Measurements from ENCODE around the gene SNRK.

The SNRK gene

DNA sequence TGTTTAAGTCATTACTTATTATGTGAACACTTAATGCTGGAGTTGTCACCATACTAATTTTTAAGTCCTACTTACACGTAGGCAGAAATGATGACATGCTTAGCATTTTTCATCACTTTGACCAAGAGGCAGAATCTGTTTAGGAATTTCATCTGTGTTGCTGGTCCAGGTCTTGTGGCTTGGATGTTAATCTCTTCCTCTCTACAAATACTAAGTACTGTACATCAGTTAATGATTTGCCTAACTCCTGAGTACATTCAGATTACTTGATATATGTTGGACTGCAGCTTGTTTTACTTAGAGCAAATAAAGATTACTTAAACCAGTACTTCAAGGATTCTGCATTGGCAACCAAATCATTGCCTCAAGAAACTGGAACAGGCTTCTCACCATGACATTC is 8.6 kb downstream of the SNRK start:
- no peak overlapping the region for H3K4me3 ChIP-seq (ENCODE audit: low read depth, low read length)
- H3K36me3 ChIP-seq (ENCODE audit: control insufficient read depth in 2 of 2, insufficient read depth in 1 of 2, low read length in 2 of 2), result peaks cover 0 to 8% of the 10 kb centered on the region in 2 experiments; a peak in 1 of 3 replicates
- POLR2A ChIA-PET, result no interaction called here
- no peaks in the 10 kb centered on the region for H3K4me1 ChIP-seq (ENCODE audit: control insufficient read depth, insufficient read depth, low read length)
- no peaks in the 10 kb centered on the region for H3K9me3 ChIP-seq (ENCODE audit: control insufficient read depth, insufficient read depth, low read depth, low read length)
- no peak overlapping the region for H3K27ac ChIP-seq (ENCODE audit: extremely low read depth, low read depth, low read length)
- CTCF ChIA-PET, result interaction anchor here (0.6 kb wide), 1 partner anchor 11 kb away, joined by 3 read pairs; no protein-coding TSS in a partner anchor
- TF ChIP-seq ZNF707 (tag by site-specific recombination; IDR thresholded peaks at IDR 0.05) (no peak), ZNF426 (tag by site-specific recombination; IDR thresholded peaks at IDR 0.05) (no peak), ZNF548 (tag by site-specific recombination; IDR thresholded peaks at IDR 0.05) (no peak), ZNF16 (tag by site-specific recombination; IDR thresholded peaks at IDR 0.05; ENCODE audit: low read depth) (no peak), GFI1B (tag by site-specific recombination; IDR thresholded peaks at IDR 0.05) (no peak)

DNA sequence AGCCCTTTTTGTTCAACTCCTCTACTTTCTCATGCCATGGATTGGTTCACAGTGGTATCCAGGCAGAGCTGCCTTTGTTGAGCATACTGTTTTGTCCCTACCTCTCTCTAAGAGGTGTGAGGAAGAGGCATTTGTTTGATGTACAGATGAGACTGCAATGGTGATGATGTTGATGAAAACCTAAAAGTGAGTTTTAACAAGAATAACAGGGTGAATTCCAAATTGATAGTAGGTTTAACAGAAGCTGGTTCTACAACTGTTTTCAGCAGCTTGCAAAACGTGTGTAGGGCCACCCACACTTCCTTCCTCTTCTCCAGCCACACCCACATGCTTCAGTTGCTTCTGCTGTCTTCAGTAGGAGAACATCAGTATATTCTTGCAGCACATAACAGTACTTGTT is 10.2 kb downstream of the SNRK start:
- no peak overlapping the region for H3K4me3 ChIP-seq (ENCODE audit: low read depth, low read length)
- peaks cover 0 to 4% of the 10 kb centered on the region in 2 experiments; a peak in 1 of 3 replicates for H3K36me3 ChIP-seq (ENCODE audit: control insufficient read depth in 2 of 2, insufficient read depth in 1 of 2, low read length in 2 of 2)
- ChIA-PET CTCF (no interaction called here), POLR2A (no interaction called here)
- H3K27ac ChIP-seq (ENCODE audit: extremely low read depth, low read depth, low read length), result no peak overlapping the region
- H3K9me3 ChIP-seq (ENCODE audit: control insufficient read depth, insufficient read depth, low read depth, low read length), result no peaks in the 10 kb centered on the region
- TF ChIP-seq ZFHX2 (tag by site-specific recombination; conservative IDR thresholded peaks at IDR 0.05), result peak; percentile 58
- no peak for TF ChIP-seq SCRT1 (tag by site-specific recombination; IDR thresholded peaks at IDR 0.05; ENCODE audit: borderline replicate concordance)
- no peak for TF ChIP-seq ZNF544 (tag by site-specific recombination; IDR thresholded peaks at IDR 0.05)
- TF ChIP-seq EGR2 (tag by site-specific recombination; IDR thresholded peaks at IDR 0.05; ENCODE audit: low read depth), result peak; percentile 34; the same call in 1 of the 2 replicates
- no peak for TF ChIP-seq GLI2 (tag by site-specific recombination; IDR thresholded peaks at IDR 0.05; ENCODE audit: borderline replicate concordance, low read depth)
- TF ChIP-seq ZNF155 (tag by site-specific recombination; IDR thresholded peaks at IDR 0.05), result no peak
- TF ChIP-seq ZNF785 (tag by site-specific recombination; IDR thresholded peaks at IDR 0.05), result no peak
- TF ChIP-seq ZNF791 (tag by site-specific recombination; IDR thresholded peaks at IDR 0.05), result no peak
- no peak for TF ChIP-seq ZNF239 (tag by site-specific recombination; IDR thresholded peaks at IDR 0.05)
- TF ChIP-seq, protein P1, sequence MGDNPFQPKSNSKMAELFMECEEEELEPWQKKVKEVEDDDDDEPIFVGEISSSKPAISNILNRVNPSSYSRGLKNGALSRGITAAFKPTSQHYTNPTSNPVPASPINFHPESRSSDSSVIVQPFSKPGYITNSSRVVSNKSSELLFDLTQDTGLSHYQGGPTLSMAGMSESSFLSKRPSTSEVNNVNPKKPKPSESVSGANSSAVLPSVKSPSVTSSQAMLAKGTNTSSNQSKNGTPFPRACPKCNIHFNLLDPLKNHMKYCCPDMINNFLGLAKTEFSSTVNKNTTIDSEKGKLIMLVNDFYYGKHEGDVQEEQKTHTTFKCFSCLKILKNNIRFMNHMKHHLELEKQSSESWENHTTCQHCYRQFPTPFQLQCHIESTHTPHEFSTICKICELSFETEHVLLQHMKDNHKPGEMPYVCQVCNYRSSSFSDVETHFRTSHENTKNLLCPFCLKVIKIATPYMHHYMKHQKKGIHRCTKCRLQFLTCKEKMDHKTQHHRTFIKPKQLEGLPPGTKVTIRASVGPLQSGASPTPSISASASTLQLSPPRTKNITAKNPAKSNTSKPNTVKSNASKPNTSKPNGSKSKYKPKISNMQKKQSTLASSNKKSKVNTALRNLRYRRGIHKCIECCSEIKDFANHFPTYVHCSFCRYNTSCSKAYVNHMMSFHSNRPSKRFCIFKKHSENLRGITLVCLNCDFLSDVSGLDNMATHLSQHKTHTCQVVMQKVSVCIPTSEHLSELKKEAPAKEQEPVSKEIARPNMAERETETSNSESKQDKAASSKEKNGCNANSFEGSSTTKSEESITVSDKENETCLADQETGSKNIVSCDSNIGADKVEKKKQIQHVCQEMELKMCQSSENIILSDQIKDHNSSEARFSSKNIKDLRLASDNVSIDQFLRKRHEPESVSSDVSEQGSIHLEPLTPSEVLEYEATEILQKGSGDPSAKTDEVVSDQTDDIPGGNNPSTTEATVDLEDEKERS (tag by site-specific recombination; IDR thresholded peaks at IDR 0.05), result no peak
- TF ChIP-seq, protein P2, sequence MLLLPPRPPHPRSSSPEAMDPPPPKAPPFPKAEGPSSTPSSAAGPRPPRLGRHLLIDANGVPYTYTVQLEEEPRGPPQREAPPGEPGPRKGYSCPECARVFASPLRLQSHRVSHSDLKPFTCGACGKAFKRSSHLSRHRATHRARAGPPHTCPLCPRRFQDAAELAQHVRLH (tag by site-specific recombination; IDR thresholded peaks at IDR 0.05), result no peak
- no peaks in the 10 kb centered on the region for H3K4me1 ChIP-seq (ENCODE audit: control insufficient read depth, insufficient read depth, low read length)

DNA sequence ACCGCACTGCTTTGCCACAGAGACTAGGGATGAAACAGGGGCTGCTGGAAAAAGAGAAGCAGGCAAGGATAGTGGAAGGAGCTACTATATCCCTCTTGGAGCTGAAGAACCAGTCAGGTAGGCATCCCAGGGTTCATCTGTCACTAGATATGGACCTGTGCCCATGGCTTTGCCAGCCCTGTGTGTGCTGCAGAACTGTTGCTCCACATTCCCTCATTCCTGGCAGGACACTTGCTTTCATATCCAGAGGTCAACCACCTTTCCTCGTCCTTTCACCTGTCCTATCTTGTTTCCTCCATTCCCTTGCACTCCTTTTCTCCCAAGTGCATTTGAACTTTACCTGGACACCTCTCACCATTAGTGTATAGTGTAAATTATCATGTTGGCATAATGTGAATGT is 12.0 kb downstream of the SNRK start:
- ChIA-PET POLR2A (no interaction called here), CTCF (no interaction called here)
- H3K4me1 ChIP-seq (ENCODE audit: control insufficient read depth, insufficient read depth, low read length), result no peaks in the 10 kb centered on the region
- no peak overlapping the region for H3K27ac ChIP-seq (ENCODE audit: extremely low read depth, low read depth, low read length)
- no peak for TF ChIP-seq HOXC10 (CRISPR knock-in tag; IDR thresholded peaks at IDR 0.05)
- no peak for TF ChIP-seq ZNF514 (tag by site-specific recombination; IDR thresholded peaks at IDR 0.05)
- TF ChIP-seq ZNF658 (tag by site-specific recombination; IDR thresholded peaks at IDR 0.05), result no peak
- no peak for TF ChIP-seq ZFP37 (tag by site-specific recombination; IDR thresholded peaks at IDR 0.05)
- no peak for TF ChIP-seq SALL2 (tag by site-specific recombination; IDR thresholded peaks at IDR 0.05; ENCODE audit: borderline replicate concordance)
- no peak for TF ChIP-seq ZFP3 (tag by site-specific recombination; IDR thresholded peaks at IDR 0.05; ENCODE audit: low read depth)
- TF ChIP-seq ZNF211 (tag by site-specific recombination; IDR thresholded peaks at IDR 0.05; ENCODE audit: low read depth), result no peak
- peaks cover 0 to 8% of the 10 kb centered on the region in 2 experiments; a peak in 1 of 3 replicates for H3K36me3 ChIP-seq (ENCODE audit: control insufficient read depth in 2 of 2, insufficient read depth in 1 of 2, low read length in 2 of 2)
- no peaks in the 10 kb centered on the region for H3K9me3 ChIP-seq (ENCODE audit: control insufficient read depth, insufficient read depth, low read depth, low read length)
- no peak overlapping the region for H3K4me3 ChIP-seq (ENCODE audit: low read depth, low read length)

All from HEK293 (cell line).